HTR-8/SVneo (cell line): ENCODE results near the gene ASAP2.

Experiments
- DNase-seq: peaks from one replicate; pipeline ENCODE4 v3.0.0; 2011; ENCODE audit warnings: low spot score, mixed read lengths; ENCODE audit not compliant: insufficient read length
- FAIRE-seq: peaks from 2 replicates; lab custom pipeline; 2011; peaks lifted over from hg19 to GRCh38; lab: Jason Lieb, UNC

The ASAP2 gene

GRCh38 chr2:9410108-9410507 is 203.5 kb downstream of the ASAP2 start:
- FAIRE-seq (no peak), DNase-seq (no peak)

- FAIRE-seq, result no peak
These were observed 206.2 kb downstream of the ASAP2 start for GRCh38 chr2:9412781-9413180.

DNA sequence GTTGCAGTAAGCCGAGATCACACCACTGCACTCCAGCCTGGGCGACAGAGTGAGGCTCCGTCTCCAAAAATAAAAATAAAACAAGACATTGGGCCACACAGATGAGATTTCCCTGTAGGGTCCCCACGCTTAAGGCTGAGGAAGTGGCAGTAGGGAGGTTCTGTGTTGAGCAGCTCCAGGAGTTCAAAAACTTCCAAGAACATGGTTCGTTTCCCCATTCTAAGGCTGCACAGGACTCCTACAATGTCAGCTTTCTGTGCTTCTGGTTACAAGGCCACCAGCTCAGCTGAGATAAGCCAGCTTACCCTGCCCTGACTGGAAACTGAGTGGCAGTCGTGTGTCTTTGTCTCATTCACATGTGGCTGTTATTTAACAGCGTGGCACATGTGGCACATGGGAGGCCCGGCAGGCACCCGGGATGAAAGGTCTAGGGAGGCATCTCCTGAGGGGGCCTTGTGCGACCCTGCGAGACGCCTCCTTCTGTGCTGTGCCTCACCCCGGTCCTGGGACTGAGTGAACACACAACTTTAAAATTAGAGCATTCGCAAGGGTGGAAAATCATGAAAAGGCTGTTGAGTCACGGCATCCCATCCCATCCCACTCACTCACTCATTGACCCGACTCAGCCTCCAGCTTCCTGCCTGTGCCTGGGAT is 209.0 kb downstream of the ASAP2 start:
- DNase-seq, result no peak
- FAIRE-seq, result no peak

More at GRCh38 chr2:9412781-9413180, 206.2 kb downstream of the ASAP2 start:
- DNase-seq, result no peak

GRCh38 chr2:9416267-9416961 is 209.8 kb downstream of the ASAP2 start:
- DNase-seq (no peak), FAIRE-seq (no peak)

- FAIRE-seq, result no peak
- DNase-seq, result no peak
These were observed 210.3 kb downstream of the ASAP2 start for GRCh38 chr2:9416962-9417316.

DNA sequence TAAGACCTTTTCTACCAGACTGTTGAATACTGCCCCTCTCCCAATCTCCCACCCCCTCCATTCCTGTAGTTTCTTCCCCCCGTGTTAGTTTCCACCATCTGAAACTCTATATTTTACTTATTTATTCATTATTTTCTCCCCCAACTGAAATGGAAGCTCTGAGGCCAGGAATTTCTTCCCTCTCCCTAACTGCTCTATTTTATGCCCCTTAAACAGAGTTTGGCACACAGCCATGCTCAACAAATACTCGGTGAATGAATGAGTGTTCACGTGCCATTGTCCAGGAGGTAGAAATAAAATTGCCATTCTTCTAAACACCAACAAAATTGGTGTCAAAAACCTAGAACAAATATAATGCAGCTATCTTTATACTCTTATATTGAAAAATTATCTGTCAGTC is 211.1 kb downstream of the ASAP2 start:
- no peak for FAIRE-seq

GRCh38 chr2:9418746-9419145 is 212.1 kb downstream of the ASAP2 start:
- FAIRE-seq (no peak), DNase-seq (no peak)

More for the DNA sequence above, 211.1 kb downstream of the ASAP2 start:
- no peak for DNase-seq

DNA sequence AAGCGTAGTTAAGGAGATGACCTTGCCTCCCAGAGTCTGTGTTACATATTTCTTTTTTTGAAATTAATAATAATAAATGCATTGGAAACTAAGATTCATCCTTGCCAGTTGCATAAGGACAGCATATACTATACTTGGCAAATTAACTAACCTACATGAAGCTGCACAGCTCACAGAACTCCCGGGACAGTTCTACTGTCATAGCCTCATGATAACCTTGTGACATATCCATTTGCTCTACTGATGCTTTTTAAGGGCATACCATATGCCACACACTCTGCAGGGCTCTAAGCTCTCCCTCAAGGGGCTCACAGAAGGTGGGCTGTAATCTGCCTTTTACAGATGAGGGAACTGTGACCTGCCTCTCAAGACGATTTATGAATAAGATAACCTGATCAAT is 212.9 kb downstream of the ASAP2 start:
- FAIRE-seq, result no peak
- DNase-seq, result no peak

DNA sequence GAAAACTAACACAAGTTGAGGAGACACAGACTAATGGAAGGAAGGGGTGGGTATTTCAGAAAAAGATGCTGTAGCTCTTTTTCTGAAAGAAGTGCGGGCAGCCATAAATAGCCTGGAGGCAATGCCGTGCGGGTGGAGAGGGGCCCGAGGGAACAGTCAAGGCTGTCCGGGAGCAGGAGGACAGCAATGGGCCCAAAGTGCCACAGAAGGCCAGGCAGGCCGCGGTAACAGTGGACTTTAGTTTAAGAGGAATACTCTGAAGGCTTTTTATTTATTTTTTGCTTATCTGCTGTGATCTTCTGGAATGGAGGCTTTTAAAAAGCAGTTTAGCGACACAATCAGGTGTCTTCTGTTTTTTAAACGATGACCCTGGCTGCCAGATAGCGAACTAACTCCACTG is 213.9 kb downstream of the ASAP2 start:
- FAIRE-seq, result no peak

GRCh38 chr2:9422321-9423099 is 215.9 kb downstream of the ASAP2 start:
- FAIRE-seq (no peak), DNase-seq (peak; percentile 46)

More for the DNA sequence above, 213.9 kb downstream of the ASAP2 start:
- DNase-seq, result no peak

GRCh38 chr2:9423100-9423921 is 216.7 kb downstream of the ASAP2 start, which contains the start of the genes CPSF3 and ITGB1BP1:
Gene CPSF3 (plus strand): TSS chr2:9423654. CDS start chr2:9423774, 120 bp downstream.
Gene ITGB1BP1 (minus strand): TSS chr2:9423528. CDS start chr2:9418697, 4,831 bp downstream.
- FAIRE-seq, result peak; percentile 86
- peak; percentile 100 for DNase-seq

GRCh38 chr2:9423922-9424272 is 217.3 kb downstream of the ASAP2 start:
- FAIRE-seq (no peak), DNase-seq (no peak)

- DNase-seq (no peak), FAIRE-seq (no peak)
These were observed 218.0 kb downstream of the ASAP2 start for GRCh38 chr2:9424447-9425164.

DNA sequence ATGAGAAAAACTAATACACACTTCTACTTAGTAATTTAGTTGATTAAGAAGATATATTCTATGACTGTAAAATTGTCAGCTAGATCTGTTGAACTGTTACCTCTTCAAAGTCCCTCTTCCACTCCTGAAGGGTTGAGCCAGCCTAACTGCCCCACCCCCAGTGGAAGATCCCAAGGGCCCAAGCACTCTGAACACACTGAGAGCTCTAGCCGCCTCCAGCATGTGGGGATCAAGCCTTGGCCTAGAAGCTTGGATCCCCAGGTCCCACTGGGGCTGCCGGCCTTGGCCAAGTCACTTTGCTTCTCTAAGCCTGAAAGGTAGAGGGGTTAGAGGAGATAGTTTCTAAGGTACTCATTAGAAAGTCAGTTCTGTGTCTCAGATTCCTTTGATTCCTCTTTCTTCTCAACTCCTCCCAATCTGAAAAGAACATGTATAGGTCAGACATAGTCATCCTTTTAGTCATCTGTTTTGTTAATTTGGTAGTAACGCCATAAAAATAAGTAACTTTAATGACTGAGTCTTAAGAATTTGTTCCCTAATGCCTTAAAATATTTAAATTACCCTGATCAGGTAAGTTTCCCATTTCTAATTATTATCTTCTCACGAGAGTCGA is 222.5 kb downstream of the ASAP2 start:
- no peak for FAIRE-seq
- no peak for DNase-seq

DNA sequence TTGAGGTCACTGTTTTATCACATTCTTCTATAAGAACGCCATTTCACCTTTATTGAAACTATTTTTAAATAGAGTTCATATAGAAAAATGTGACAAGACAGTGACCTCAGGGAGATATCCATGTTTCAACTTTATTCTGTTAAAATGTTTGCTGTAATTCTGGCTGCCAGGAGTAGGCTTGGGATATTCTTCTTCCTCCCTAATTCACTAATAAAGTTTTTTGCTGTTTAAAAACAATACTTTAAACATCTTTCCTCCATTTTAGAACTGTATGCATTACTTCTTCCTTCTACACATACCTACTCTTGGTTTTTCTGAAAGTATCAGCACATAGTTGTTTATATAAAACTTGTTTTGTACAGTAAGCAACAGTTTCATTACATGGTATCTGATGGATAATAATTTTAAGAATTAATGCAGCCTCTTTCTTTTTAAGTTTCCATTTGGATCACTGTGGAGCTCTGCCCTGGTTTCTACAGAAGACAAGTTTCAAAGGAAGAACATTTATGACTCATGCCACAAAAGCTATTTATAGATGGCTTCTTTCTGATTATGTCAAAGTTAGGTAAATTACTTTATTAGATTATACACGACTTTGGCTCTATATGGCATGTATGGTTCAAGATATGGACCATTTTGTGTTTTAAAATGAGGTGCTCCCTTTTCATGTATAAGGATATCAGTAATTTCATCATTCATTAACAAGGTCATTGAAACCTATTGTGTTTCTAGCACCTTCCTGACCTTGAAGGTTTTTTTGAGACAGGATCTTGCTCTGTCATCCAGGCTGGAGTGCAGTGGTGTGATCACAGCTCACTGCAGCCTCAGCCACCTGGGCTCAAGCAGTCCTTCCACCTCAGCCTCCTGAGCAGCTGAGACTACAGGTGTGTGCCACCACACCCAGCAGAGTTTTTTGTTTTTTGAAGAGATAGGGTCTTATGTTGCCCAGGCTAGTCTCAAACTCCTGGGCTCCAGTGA is 224.0 kb downstream of the ASAP2 start:
- FAIRE-seq (no peak), DNase-seq (no peak)

- no peak for FAIRE-seq
- no peak for DNase-seq
These were observed 227.9 kb downstream of the ASAP2 start for GRCh38 chr2:9434489-9434888.

- DNase-seq (no peak), FAIRE-seq (peak; percentile 20)
These were observed 232.9 kb downstream of the ASAP2 start for GRCh38 chr2:9439536-9439935.
